ENCODE measurements around the gene JMJD1C. TPM values are rescaled to one million over a fixed set of nuclear protein-coding genes. Genes with fewer than 3 reads are reported as not detected.
"Not testable (repeated sequence)": the region's sequence is repeated elsewhere in the genome, so short reads cannot be mapped to it uniquely, and the experiment has no call there.

The JMJD1C gene
- total RNA-seq, 4 donors from 2014 or later = 127 to 330 (median 208) TPM

GRCh38 chr10:63240807-63241206 lies 225.0 kb downstream of the JMJD1C start:
- Histone ChIP-seq H3K9me3 (no peaks in the 10 kb centered on the region), H3K36me3 (no peaks in the 10 kb centered on the region), H3K4me3 (no peak overlapping the region), H3K27ac (peak overlapping the region in 1 of 2 donors; percentile 38), H3K27me3 (no peaks in the 10 kb centered on the region), H3K4me1 (peaks cover 5 to 17% of the 10 kb centered on the region in 2 donors)
- no peak for DNase-seq
- TF ChIP-seq CTCF (IDR thresholded peaks at IDR 0.05) = no peak
- intact Hi-C loops (cut with DNase I; ENCODE audit: low total_unique reads) = no loop called here

DNA sequence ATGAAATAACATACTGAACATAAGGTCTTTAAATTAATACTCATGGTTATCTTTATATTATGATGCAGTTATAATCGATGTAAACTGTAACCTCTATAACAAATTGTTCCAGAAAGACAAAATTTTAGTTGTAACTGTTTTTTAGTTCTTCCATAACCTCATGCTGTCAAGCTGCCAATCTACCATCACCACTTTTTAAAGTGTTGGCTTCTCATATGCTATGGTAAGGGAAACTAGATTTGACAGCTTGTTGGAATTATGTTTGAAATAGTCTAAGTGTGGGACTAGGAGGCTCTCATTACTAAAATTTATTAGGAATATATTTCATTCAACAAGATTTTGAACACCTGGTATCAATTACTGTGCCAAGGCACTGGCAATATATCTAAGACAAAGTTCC lies 227.3 kb downstream of the JMJD1C start:
- Histone ChIP-seq H3K36me3 (no peaks in the 10 kb centered on the region), H3K27me3 (no peaks in the 10 kb centered on the region), H3K4me1 (peaks cover 0 to 21% of the 10 kb centered on the region in 2 donors), H3K4me3 (no peak overlapping the region), H3K9me3 (no peaks in the 10 kb centered on the region), H3K27ac (peak overlapping the region; percentile 11 to 22)
- DNase-seq = no peak
- intact Hi-C loops (cut with DNase I; ENCODE audit: low total_unique reads) = no loop called here
- no peak for TF ChIP-seq CTCF (IDR thresholded peaks at IDR 0.05)
- TF ChIP-seq POLR2A (IDR thresholded peaks at IDR 0.05) = no peak

DNA sequence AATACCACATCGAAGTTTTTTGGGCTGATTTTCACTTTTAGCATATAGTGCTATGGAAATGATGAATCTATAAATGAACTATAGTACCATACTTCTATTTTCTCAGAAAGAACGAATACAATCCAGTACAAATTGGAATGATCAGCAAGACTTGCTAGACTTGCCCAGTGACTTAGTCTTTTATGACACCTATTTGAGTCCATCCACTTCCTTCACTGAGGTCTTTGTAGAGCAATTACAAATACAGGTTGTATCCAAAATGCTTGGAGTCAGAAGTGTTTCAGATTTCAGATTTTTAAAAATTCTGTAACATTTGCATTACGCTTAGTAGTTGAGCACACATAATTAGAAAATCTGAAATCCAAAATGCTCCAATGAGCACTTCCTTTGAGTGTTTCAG lies 228.4 kb downstream of the JMJD1C start:
- Histone ChIP-seq H3K27ac (peak overlapping the region; percentile 72 to 84), H3K36me3 (no peaks in the 10 kb centered on the region), H3K27me3 (no peaks in the 10 kb centered on the region), H3K4me1 (peaks cover 0 to 20% of the 10 kb centered on the region in 2 donors), H3K4me3 (no peak overlapping the region), H3K9me3 (no peaks in the 10 kb centered on the region)
- intact Hi-C loops (cut with DNase I; ENCODE audit: low total_unique reads) = no loop called here
- no peak for TF ChIP-seq CTCF (IDR thresholded peaks at IDR 0.05)
- TF ChIP-seq POLR2A (IDR thresholded peaks at IDR 0.05) = no peak
- no peak for DNase-seq

DNA sequence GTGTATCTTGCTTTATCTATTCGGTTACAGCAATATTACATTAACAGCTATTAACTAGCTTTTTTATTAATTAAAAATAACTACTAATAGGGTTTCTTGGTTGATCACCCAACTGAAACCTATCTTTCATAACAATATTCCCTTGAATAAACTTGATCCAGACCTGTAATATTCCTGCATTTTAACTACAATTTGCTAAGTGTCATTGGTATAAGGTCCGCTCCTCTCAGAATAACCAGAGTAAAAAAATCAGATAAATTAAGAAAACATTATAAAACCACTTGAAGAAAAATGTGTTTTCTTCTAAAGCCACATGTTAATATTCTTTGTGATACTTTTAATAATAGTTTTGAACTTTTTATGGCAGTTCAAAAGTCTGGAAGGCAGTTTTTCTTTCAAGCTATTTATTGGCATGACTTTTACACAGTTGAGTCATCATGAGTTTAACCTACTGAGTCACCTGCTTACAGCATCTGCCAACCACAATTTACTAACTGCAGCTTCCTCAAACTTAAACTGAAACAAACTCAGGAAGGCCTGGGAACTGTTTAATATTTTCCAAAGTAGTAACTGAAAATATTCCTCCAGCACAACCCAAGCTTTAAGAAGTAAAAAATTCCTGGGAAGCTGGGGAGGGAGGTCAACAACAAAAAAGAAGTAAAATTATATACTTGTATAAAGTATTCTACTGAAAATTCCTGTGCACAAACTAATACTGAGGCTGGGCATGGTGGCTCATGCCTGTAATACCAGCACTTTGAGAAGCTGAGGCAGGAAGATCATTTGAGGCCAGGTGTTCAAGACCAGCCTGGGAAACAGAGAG lies 229.5 kb downstream of the JMJD1C start:
- Histone ChIP-seq H3K4me1 (peaks cover 0 to 13% of the 10 kb centered on the region in 2 donors), H3K27me3 (no peaks in the 10 kb centered on the region), H3K36me3 (no peaks in the 10 kb centered on the region), H3K27ac (peak overlapping the region; percentile 72 to 84), H3K9me3 (no peaks in the 10 kb centered on the region), H3K4me3 (no peak overlapping the region)
- TF ChIP-seq POLR2A (IDR thresholded peaks at IDR 0.05) (no peak), CTCF (IDR thresholded peaks at IDR 0.05) (no peak)
- DNase-seq = peak in 1 of 2 donors; percentile 48
- intact Hi-C loops (cut with DNase I; ENCODE audit: low total_unique reads) = no loop called here

GRCh38 chr10:63235136-63235535 lies 230.6 kb downstream of the JMJD1C start:
- DNase-seq; intact Hi-C loops (cut with DNase I; ENCODE audit: low total_unique reads): not testable (repeated sequence)
- peak overlapping the region; percentile 72 to 84 for H3K27ac ChIP-seq

More at GRCh38 chr10:63235136-63235535, 230.6 kb downstream of the JMJD1C start:
- H3K27me3 ChIP-seq, H3K4me3 ChIP-seq, H3K9me3 ChIP-seq, H3K36me3 ChIP-seq: not testable (repeated sequence)
- peaks cover 0 to 13% of the 10 kb centered on the region in 2 donors for H3K4me1 ChIP-seq
